ENCODE data around the gene AFDN. TPM values are rescaled to one million over a fixed set of nuclear protein-coding genes. Genes with fewer than 3 reads are reported as not detected.

Gene AFDN
- total and polyA plus RNA-seq, 2 experiments from 2014 or later = 66.9 to 200 TPM

- no peak for ATAC-seq
- no peak for TF ChIP-seq EZH2phosphoT487 (IDR thresholded peaks at IDR 0.05; ENCODE audit: unreplicated experiment)
- no peak for TF ChIP-seq ZNF114 (CRISPR knock-in tag; IDR thresholded peaks at IDR 0.05)
- no peak for TF ChIP-seq STAT1 (IDR thresholded peaks at IDR 0.05; ENCODE audit: unreplicated experiment)
- TF ChIP-seq NANOG (IDR thresholded peaks at IDR 0.05; ENCODE audit: borderline replicate concordance) = no peak
- no peak for TF ChIP-seq POLR2AphosphoS5 (IDR thresholded peaks at IDR 0.05; ENCODE audit: low read depth)
- TF ChIP-seq JUNB (IDR thresholded peaks at IDR 0.05; ENCODE audit: unreplicated experiment) = no peak
- TF ChIP-seq CREB1 (CRISPR knock-in tag; IDR thresholded peaks at IDR 0.05; ENCODE audit: low read depth) = no peak
- TF ChIP-seq, protein P1, sequence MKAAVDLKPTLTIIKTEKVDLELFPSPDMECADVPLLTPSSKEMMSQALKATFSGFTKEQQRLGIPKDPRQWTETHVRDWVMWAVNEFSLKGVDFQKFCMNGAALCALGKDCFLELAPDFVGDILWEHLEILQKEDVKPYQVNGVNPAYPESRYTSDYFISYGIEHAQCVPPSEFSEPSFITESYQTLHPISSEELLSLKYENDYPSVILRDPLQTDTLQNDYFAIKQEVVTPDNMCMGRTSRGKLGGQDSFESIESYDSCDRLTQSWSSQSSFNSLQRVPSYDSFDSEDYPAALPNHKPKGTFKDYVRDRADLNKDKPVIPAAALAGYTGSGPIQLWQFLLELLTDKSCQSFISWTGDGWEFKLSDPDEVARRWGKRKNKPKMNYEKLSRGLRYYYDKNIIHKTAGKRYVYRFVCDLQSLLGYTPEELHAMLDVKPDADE (IDR thresholded peaks at IDR 0.05) = no peak
- no peak for TF ChIP-seq CTCF (conservative IDR thresholded peaks at IDR 0.05; ENCODE audit: low read depth in 2 of 2)
- TF ChIP-seq ZNF462 (CRISPR knock-in tag; IDR thresholded peaks at IDR 0.05) = no peak
- TF ChIP-seq, protein P2, sequence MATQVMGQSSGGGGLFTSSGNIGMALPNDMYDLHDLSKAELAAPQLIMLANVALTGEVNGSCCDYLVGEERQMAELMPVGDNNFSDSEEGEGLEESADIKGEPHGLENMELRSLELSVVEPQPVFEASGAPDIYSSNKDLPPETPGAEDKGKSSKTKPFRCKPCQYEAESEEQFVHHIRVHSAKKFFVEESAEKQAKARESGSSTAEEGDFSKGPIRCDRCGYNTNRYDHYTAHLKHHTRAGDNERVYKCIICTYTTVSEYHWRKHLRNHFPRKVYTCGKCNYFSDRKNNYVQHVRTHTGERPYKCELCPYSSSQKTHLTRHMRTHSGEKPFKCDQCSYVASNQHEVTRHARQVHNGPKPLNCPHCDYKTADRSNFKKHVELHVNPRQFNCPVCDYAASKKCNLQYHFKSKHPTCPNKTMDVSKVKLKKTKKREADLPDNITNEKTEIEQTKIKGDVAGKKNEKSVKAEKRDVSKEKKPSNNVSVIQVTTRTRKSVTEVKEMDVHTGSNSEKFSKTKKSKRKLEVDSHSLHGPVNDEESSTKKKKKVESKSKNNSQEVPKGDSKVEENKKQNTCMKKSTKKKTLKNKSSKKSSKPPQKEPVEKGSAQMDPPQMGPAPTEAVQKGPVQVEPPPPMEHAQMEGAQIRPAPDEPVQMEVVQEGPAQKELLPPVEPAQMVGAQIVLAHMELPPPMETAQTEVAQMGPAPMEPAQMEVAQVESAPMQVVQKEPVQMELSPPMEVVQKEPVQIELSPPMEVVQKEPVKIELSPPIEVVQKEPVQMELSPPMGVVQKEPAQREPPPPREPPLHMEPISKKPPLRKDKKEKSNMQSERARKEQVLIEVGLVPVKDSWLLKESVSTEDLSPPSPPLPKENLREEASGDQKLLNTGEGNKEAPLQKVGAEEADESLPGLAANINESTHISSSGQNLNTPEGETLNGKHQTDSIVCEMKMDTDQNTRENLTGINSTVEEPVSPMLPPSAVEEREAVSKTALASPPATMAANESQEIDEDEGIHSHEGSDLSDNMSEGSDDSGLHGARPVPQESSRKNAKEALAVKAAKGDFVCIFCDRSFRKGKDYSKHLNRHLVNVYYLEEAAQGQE (IDR thresholded peaks at IDR 0.05; ENCODE audit: unreplicated experiment) = no peak
- TF ChIP-seq ZNF331 (CRISPR knock-in tag; IDR thresholded peaks at IDR 0.05; ENCODE audit: low read depth) = no peak
- no peak for TF ChIP-seq EZH2 (IDR thresholded peaks at IDR 0.05; ENCODE audit: low read depth, unreplicated experiment)
- no peak overlapping the region for H3K4me3 Mint-ChIP-seq
- H3K4me2 ChIP-seq = no peak overlapping the region
- no peak overlapping the region for H3K4me3 ChIP-seq
- H3K4me1 ChIP-seq (ENCODE audit: insufficient read depth) = no peaks in the 10 kb centered on the region
- H3K27me3 ChIP-seq (ENCODE audit: insufficient read depth) = no peaks in the 10 kb centered on the region
- H3F3A ChIP-seq (replicated peaks; ENCODE audit: low read depth) = peaks cover 7% of the 10 kb centered on the region
- no peak overlapping the region for H3K27ac ChIP-seq (ENCODE audit: low read depth)
- H3K9me3 Mint-ChIP-seq = no peaks in the 10 kb centered on the region
- H3K27ac Mint-ChIP-seq = no peak overlapping the region
- no peaks in the 10 kb centered on the region; the same call in 1 of the 3 replicates for H3K4me1 Mint-ChIP-seq
- H3K27me3 Mint-ChIP-seq (ENCODE audit: insufficient read depth, low read depth, poor library complexity) = peaks cover 3% of the 10 kb centered on the region
- H3K9me2 ChIP-seq (ENCODE audit: insufficient read depth) = no peaks in the 10 kb centered on the region
- H3K36me3 ChIP-seq (ENCODE audit: insufficient read depth) = peaks cover 37% of the 10 kb centered on the region
- H3K79me2 ChIP-seq (replicated peaks; ENCODE audit: insufficient read depth) = no peaks in the 10 kb centered on the region
- DNase-seq (ENCODE audit: low spot score) = no peak
- H3K36me3 Mint-ChIP-seq (ENCODE audit: low read depth) = peaks cover 66% of the 10 kb centered on the region
- no peak overlapping the region for H2AFZ ChIP-seq
- H4K20me1 ChIP-seq (replicated peaks; ENCODE audit: insufficient read depth) = no peaks in the 10 kb centered on the region; the same call in 1 of the 2 replicates
These were observed 139.8 kb downstream of the AFDN start for GRCh38 chr6:167966540-167966905.
